GM18508 (cell line): ENCODE results near the gene MAP1S.

ENCODE experiments used
- ATAC-seq: cut with Tn5 transposase; IDR thresholded peaks from one replicate; pipeline ENCODE4 v1.9.1; 2021; ENCODE audit warnings: moderate number of reproducible peaks; ENCODE audit not compliant: insufficient read depth, unreplicated experiment

MAP1S gene, protein sequence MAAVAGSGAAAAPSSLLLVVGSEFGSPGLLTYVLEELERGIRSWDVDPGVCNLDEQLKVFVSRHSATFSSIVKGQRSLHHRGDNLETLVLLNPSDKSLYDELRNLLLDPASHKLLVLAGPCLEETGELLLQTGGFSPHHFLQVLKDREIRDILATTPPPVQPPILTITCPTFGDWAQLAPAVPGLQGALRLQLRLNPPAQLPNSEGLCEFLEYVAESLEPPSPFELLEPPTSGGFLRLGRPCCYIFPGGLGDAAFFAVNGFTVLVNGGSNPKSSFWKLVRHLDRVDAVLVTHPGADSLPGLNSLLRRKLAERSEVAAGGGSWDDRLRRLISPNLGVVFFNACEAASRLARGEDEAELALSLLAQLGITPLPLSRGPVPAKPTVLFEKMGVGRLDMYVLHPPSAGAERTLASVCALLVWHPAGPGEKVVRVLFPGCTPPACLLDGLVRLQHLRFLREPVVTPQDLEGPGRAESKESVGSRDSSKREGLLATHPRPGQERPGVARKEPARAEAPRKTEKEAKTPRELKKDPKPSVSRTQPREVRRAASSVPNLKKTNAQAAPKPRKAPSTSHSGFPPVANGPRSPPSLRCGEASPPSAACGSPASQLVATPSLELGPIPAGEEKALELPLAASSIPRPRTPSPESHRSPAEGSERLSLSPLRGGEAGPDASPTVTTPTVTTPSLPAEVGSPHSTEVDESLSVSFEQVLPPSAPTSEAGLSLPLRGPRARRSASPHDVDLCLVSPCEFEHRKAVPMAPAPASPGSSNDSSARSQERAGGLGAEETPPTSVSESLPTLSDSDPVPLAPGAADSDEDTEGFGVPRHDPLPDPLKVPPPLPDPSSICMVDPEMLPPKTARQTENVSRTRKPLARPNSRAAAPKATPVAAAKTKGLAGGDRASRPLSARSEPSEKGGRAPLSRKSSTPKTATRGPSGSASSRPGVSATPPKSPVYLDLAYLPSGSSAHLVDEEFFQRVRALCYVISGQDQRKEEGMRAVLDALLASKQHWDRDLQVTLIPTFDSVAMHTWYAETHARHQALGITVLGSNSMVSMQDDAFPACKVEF

DNA sequence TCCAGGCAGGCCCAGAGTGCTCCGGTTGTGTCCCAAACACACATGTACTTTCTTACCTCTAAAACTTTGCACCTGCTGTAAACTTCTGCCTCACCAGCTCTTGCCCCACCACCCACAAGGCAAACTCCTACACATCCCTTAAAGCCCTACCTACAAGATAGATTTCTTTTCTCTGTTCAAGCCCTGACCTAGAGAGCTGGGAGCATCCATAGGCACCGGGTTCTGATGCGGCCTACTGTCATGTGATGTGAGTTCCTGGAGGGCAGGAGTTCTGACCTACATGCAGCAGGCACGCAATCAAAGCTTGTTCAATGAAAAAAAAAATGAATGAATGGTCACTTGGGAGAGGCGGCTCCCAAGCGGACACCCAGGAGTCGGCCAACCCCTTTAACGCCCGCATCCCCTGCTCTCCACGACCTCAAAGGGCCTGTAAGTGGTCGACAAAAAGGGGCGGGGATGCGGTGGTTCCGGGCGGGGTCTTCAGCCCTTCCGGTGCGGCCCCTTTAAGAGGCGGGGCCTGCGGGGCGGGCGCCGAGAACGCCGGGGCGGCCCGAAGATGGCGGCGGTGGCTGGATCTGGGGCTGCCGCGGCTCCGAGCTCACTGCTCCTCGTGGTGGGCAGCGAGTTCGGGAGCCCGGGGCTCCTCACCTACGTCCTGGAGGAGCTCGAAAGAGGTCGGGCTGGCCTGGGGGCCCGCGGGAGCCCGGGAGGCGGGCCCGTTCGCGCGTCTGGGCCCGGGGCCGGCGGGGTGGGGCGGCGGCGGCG lies at the start of gene MAP1S:
MAP1S (plus strand) TSS at position 534 of the 765 bp plus-strand sequence; CDS start at position 557, 23 bp downstream.
- no peak for ATAC-seq

DNA sequence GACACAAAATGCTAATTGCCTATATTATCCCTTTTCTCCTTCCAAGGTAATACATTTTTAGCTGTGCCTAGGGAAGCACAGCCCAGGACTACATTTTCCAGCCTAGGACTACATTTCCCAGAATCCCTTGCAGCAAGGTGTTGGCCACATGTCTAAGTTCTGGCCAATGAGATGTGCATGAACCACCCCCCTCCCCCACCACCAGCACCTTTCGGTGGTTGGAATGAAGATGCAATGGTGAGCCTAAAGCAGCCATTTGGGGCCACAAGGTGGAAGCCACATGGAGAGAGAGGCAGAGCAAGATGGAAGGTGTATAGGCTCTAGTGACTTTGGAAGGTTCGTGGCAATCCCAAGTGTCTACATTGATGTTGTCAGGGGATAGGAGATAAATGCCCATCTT lies 47.4 kb upstream of the MAP1S start:
- no peak for ATAC-seq

DNA sequence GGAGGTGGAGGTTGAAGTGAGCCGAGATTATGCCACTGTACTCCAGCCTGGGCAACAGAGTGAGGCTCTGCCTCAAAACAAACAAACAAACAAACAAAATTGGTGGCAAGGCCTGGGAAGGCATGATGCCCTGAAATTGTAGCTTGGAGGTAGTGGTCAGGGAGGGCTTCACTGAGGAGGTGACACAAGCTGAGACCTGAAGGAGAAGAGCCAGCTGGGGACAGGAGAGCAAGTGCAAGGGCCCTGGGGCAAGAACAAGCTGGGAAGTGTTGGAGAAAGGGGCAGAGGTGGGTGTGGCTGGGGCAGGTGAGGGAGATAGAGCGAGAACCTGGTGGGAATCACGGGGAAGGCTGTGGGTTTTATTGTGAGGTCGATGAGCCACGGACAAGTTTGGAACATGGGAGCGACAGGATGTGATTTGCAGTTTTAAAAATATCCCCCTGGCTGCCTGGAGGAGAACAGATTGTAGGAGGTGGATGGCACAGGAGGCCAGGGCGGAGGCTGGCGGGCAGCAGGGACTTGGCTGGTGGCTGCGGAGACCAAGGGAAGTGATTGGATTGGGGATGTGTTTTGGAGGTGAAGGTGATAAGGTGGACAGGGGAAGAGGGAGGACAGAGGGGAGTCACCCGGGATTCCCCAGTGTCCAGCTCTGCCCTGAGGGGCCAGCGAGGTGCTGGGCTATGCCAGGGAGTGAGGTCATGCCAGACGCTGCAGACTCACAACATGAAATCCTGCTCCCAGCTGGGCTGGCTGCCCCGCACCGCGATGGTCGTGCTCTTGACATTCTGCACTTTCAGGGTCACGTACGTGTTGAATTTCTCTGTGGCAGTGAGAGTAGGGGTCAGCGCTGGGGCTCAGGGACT lies 45.1 kb upstream of the MAP1S start:
- ATAC-seq = no peak

DNA sequence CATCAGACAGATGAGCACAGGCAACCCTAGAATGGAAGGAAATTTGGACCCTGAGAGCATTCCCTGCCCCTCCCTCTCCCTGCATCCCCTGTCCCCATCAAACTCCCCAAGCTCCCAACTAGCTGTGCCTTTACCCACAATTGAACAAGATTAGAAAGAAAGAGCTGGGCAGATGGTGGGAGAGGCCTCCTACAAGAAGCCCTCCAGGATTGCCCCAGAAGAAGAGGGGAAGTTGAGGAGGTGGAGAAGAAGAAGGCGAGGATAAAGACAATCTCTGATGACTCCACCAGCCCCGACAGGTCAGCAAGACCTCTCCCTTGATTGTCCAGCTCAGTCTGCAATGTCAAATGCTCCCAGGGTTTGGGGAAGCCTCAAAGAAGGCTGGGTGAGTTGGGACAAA lies 43.0 kb upstream of the MAP1S start:
- ATAC-seq = no peak

DNA sequence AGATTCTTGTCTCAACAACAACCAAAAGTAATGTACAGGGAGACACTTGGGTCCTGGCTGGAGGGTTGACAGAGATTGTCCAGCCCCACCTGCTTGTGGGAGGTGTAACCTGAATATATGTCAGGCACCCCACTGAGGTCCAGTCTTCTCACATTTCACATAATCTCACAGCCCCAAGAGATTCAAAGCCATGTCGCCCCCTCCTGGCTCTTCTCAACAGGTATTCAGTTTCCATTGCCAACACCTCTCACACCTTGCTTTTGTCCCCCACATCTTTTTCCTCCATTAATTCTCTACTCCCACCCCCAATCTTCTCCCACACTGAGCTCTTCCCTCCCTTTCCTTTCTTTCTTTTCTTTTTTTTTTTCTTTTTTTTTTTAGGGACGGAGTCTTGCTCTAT lies 42.3 kb upstream of the MAP1S start:
- no peak for ATAC-seq

DNA sequence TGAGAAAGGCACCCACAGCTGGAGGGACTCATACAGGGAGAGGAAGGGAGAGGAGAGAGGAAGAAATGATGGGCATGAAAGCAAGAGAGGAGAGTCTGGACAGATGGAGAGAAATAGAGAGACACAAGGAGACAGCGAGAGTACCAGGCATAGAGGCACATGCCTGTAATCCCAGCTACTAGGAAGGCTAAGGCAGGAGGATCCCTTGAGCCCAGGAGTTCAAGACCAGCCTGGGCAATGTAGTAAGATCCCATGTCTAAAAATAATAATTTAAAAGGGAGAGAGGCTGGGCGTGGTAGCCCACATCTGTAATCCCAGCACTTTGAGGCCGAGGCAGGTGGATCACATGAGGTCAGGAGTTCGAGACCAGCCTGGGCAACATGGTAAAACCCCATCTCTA lies 40.4 kb upstream of the MAP1S start:
- no peak for ATAC-seq

DNA sequence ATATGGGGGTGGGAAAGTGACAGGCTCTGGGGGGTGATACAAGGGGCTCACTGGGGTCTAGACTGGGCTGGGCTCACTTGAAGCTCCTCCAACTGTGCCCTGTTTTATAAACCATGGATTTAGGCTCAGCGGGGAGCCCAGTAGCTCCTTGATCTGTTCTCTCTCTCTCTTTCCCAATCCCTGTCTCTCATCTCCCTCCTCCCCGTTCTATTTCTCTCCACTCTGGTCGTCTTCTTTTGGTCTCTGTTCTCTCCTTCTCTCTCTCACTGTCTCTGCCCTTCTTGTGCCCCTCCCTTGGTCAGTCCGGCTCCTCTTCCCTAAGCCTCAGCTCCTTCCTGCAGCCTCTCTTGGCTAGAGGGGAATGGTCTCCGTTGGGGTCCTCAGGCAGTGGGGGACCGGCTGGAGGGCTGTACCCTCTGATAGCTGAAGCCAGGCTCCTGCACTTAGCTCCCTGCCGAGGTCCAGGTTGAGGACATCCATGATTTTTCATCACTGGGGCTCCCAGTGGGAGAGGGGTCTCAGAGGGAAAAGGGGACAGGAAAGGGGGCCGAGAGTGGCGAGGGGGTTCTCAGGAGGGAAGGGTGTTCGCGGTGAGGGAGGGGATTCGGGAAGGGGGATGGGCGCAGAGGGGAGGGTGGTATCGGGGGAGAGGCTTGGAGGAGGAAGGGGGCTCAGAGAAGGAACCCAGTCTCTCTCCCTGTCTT lies 39.6 kb upstream of the MAP1S start:
- no peak for ATAC-seq

DNA sequence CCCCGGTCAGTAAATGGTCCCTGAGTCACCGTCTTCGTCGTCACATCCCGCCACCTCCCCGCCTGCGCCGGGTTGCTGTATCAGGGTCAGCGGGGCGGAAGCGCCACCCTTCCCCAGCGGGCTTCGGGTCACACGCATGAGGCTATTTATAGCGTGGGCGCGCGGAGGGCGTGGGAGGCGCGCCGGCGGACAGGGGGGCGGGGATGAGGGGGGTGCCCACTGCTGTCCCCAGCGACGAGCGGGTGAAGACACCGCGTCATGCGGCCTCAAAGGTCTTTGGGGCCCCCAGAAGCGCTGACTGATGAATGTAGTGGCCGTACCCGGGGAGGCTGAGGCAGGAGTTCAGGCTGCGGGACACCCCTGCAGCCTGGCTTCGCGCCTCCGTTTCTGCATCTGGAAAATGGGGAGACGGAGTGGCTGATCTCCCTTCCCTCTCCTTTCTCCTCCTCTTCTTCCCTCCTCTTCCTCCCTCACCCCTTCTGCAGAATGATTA lies 39.0 kb upstream of the MAP1S start:
- ATAC-seq = no peak

DNA sequence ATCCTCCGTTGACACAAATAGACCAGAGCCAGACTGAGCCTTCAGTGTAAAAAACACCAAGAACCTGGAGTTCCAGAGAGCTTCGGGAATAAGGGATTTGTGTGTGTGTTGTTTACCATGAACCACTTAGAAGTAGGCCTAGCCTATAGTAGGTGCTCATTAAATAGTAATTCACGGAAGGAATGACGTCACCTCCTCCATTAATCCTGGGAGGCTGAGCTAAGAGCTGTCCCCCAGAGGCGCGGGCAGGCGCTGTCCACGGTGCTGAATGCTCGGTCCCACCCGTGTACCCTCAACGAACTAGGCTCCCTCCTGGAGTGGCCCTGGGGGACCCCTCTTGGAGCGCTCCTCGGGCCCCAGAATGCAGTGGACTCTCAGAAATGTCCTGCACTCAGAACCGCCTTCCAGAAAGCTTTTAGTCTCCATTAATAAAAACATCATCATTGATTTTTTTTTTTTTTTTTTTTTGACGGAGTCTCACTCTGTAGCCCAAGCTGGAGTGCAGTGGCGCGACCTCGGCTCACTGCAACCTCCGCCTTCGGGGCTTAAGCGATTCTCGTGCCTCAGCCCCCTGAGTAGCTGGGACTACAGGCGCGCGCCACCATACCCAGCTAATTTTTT lies 37.7 kb upstream of the MAP1S start:
- ATAC-seq = no peak

DNA sequence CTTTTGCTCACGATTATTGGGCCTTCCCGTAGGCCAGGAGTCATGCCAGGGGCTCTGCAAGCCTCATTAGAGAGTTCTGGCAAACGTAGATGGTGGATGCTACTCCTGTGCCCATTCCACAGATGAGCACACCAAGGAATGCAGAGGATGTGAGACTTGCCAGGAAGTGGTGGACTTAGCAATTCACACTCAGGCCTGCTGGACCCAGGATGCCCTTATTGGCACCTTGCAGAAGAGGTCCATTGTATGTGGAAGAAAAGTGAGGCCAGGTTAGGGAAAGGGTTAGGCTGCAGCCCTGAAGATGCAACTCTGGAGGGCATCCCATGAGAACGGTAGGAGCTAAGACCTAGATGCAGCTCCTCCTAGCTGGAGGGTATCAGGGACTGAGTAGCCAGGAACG lies 37.0 kb upstream of the MAP1S start:
- no peak for ATAC-seq

DNA sequence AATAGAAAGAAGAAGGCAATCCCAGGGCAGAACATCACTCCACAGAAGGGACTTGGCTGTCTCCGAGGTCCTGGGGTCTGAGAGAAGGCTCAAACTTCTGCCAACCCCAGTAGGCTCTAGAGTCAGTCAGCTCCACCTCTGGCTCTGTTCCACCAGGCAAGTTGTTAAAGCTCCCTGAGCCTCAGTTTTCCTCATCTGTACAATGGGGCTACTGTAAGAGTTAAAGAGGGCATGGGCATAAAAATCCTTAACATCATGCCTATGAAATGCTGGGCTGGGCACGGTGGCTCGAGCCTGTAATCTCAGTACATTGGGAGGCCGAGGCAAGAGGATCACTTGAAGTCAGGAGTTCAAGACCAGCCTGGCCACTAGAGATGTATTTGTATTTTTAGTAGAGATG lies 36.2 kb upstream of the MAP1S start:
- ATAC-seq = no peak

DNA sequence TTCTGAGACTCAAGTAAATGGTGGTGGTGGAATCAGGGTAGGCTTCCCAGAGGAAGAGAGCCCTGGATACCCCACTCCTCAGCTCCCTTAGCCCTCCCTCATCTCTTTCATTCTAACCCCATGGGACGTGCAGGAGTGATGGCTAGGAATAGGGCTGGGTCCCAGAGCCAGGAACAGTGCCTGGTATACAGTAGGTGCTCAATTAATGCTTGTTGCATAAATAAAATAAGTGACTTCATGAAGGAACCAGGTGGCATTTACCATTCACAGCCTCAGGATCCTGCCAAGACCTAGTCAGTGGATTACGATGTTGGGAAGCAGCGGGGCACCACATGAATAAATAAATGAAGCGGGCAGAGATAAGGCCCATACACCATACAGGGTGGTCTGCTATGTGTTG lies 35.0 kb upstream of the MAP1S start:
- ATAC-seq = no peak

DNA sequence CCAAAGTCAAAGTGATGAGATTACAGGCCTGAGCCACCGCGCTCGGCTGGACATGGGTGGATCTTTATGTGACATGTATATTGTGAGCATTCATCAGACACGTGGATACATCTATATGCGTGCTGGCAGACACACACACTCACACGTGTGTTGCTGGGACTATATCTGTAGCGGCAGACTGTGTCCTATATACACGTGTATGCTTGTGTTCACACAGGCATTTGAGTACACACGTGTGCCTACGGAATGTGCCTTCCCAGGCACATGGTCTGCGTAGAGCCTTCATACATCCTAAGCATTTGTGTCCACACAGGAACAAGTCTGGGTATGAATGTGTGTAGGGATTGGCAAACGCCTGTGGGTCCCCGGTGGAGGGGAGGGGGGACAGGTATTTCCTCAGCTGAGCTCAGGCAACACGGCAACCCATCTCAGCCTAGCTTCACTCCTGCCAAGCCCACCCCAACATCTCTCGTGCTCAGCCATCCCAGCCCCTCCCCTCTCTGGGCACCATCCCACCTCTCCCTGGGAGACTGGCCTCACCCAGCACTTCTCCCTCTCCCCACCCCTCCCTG lies 33.7 kb upstream of the MAP1S start:
- ATAC-seq = no peak

DNA sequence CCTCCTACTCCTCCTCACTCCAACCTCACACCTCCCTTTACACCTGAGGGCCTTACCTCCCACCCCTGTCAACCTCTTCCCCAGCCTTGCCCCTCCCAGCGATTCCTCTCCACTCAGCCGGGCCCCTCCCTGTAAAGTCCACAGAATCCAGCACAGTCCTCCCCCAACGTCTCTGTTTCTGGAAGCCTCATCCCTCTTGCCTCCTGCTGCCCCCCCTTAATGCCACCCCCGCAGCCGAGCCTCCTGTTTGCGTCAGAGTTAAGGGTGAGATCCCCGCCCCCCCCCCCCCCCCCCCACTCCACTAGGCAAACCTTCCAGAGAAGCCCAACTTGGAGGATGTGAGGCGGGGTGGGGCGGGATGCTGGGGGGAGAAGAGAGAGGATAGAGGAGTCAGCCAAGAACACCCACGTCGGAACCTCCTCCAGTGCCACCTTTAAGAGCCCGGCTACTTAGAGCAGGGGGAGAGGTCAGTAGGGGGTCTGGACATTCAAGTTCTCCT lies 33.2 kb upstream of the MAP1S start:
- ATAC-seq = no peak

DNA sequence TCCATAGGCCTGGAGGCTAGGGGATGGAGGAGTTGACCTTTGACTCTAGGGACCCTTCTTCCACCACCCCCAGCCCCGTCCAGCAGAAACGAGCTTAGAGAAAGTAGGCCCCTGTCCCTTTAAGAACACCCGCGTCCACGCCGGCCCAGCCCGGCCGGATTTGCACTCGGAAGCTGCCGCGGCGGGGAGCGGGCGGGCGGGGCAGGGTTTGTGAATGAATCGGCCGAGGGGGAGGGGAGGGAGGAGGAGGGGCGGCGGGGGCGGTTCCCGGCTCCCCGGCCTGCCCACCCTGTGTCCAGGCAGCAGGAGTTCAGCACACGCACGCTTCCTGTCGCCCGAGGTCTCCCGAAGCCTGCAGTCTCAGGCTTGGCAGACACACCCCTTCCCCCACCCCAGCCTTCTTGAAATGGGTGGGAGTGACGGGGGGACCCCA lies 32.7 kb upstream of the MAP1S start:
- no peak for ATAC-seq

DNA sequence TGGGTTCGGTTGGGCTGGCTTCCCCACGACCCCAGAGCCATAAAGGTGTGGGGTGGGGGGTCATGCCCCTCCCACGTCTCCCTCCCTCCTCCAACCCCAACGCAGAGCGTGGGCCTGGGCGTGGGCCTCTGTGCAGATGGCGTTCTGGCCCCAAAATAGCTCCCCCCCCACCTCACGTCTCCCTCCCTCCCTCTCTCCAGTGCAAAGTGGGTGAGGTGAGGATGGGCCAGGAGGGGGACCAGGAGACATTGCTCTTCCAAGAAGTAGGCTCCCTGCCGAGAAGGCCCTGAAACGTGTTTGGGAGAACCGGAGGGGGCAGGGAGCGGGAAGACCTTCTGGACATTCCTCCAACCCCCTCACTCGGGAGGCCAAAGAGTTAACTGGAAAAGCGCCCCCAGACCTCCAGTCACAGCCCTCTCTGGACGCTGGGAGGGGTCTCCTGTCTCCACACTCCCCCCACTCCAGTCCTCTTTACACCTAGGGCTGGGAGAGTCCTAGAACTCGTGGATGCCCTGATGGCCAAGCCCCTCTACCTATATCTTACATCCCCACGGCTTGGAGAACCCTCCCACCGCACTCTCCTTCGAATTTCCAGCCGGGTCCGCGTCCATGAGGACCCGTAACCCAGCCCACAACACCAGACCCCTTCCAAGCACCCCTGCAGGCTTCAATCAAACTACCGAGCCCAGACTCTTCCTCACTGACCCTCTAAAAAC lies 32.0 kb upstream of the MAP1S start:
- no peak for ATAC-seq
